HFF-Myc (cell line): Measurements from ENCODE around the gene KRT12.

Experiments used
- DNase-seq: peaks from one replicate; pipeline ENCODE4 v3.0.0-alpha.2; 2011; ENCODE audit warnings: low read depth; ENCODE audit errors: extremely low read depth
- H3K4me3 ChIP-seq: replicated peaks from 2 replicates; pipeline ENCODE4 v1.5.1; 2011; ENCODE audit warnings: low read depth, mild to moderate bottlenecking, control low read depth, low read length
- TF ChIP-seq, protein P1 (sequence below): IDR thresholded peaks from 2 replicates; pipeline ENCODE4 v1.5.1; 2012; ENCODE audit warnings: mild to moderate bottlenecking, low read depth, low read length, control low read depth; ENCODE audit errors: missing control alignments

KRT12 gene

DNA sequence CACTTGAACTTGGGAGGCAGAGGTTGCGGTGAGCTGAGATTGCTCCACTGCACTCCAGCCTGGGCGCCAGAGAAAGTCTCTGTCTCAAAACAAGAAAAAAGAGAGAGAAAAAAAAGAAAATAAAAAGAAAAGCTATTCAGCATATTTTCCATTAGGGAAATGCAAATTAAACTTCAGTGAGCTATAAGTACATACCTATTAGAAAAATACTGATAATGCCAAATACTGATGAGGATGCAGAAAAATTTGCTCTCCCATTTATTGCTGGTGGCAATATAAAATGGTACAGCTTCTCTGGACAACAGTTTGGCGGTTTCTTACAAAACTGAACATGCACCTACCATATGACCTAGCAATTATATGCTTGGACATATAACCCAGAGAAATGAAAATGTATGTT, 54.4 kb downstream of the KRT12 start:
- no peak overlapping the region for H3K4me3 ChIP-seq
- TF ChIP-seq, protein P1, sequence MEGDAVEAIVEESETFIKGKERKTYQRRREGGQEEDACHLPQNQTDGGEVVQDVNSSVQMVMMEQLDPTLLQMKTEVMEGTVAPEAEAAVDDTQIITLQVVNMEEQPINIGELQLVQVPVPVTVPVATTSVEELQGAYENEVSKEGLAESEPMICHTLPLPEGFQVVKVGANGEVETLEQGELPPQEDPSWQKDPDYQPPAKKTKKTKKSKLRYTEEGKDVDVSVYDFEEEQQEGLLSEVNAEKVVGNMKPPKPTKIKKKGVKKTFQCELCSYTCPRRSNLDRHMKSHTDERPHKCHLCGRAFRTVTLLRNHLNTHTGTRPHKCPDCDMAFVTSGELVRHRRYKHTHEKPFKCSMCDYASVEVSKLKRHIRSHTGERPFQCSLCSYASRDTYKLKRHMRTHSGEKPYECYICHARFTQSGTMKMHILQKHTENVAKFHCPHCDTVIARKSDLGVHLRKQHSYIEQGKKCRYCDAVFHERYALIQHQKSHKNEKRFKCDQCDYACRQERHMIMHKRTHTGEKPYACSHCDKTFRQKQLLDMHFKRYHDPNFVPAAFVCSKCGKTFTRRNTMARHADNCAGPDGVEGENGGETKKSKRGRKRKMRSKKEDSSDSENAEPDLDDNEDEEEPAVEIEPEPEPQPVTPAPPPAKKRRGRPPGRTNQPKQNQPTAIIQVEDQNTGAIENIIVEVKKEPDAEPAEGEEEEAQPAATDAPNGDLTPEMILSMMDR: no peak
- DNase-seq: no peak
